Kidney epithelial cell (primary cell): Measurements from ENCODE around the gene MLX. TPM values are rescaled to one million over a fixed set of nuclear protein-coding genes. Genes with fewer than 3 reads are reported as not detected.

ENCODE experiments used
- DNase-seq: peaks from one replicate; pipeline ENCODE4 v3.0.0-alpha.2; 2010; ENCODE audit warnings: low read depth
- H3K27me3 ChIP-seq: 2 replicates; pipeline ENCODE4 v1.6.0; 2011; ENCODE audit warnings: low read length; ENCODE audit not compliant: control insufficient read depth, insufficient read depth
- H3K36me3 ChIP-seq: 2 replicates; pipeline ENCODE4 v1.5.1; 2011; ENCODE audit warnings: low read length; ENCODE audit not compliant: control insufficient read depth, insufficient read depth
- H3K4me3 ChIP-seq: 2 replicates; pipeline ENCODE4 v1.5.1; 2011; ENCODE audit warnings: low read depth, mild to moderate bottlenecking, control low read depth, low read length
- CTCF ChIP-seq: IDR thresholded peaks from 2 replicates; pipeline ENCODE4 v1.5.1; 2011; ENCODE audit warnings: mild to moderate bottlenecking, moderate library complexity, low read length, control low read depth, inconsistent platforms; ENCODE audit not compliant: insufficient read depth, poor library complexity, severe bottlenecking
- total RNA-seq: library from RNA; depleted of rRNA; stranded (reverse); fragments of >200 nt; gene quantifications from 2 replicates; pipeline ENCODE4 v1.2.3, GENCODE V29; 2015

The MLX gene
- total RNA-seq, 1 donor from 2014 or later = 35.9 TPM

GRCh38 chr17:42579794-42580551 lies 13.1 kb downstream of the MLX start:
- no peak for TF ChIP-seq CTCF
- H3K27me3 ChIP-seq = no peaks in the 10 kb centered on the region
- H3K36me3 ChIP-seq = peaks cover 2% of the 10 kb centered on the region

GRCh38 chr17:42581744-42582270 lies 14.9 kb downstream of the MLX start:
- H3K36me3 ChIP-seq = peaks cover 2% of the 10 kb centered on the region
- TF ChIP-seq CTCF = no peak
- no peak for DNase-seq
- H3K27me3 ChIP-seq = no peaks in the 10 kb centered on the region
- no peak overlapping the region for H3K4me3 ChIP-seq

More at GRCh38 chr17:42579794-42580551, 13.1 kb downstream of the MLX start:
- DNase-seq = no peak
- H3K4me3 ChIP-seq = no peak overlapping the region

- Histone ChIP-seq H3K4me3 (no peak overlapping the region), H3K27me3 (no peaks in the 10 kb centered on the region), H3K36me3 (peaks cover 2% of the 10 kb centered on the region)
- no peak for DNase-seq
- TF ChIP-seq CTCF = no peak
These were observed 18.0 kb downstream of the MLX start for GRCh38 chr17:42584880-42585279.

GRCh38 chr17:42585353-42585752 lies 18.5 kb downstream of the MLX start:
- H3K36me3 ChIP-seq = peaks cover 2% of the 10 kb centered on the region
- TF ChIP-seq CTCF = no peak
- no peaks in the 10 kb centered on the region for H3K27me3 ChIP-seq
- no peak for DNase-seq
- no peak overlapping the region for H3K4me3 ChIP-seq

- no peak for TF ChIP-seq CTCF
These were observed 19.8 kb downstream of the MLX start for GRCh38 chr17:42586514-42587230.

More at GRCh38 chr17:42586514-42587230, 19.8 kb downstream of the MLX start:
- Histone ChIP-seq H3K4me3 (no peak overlapping the region), H3K36me3 (peaks cover 2% of the 10 kb centered on the region), H3K27me3 (no peaks in the 10 kb centered on the region)
- DNase-seq = no peak
